ENCODE data around the gene VAMP2.

Gene VAMP2

DNA sequence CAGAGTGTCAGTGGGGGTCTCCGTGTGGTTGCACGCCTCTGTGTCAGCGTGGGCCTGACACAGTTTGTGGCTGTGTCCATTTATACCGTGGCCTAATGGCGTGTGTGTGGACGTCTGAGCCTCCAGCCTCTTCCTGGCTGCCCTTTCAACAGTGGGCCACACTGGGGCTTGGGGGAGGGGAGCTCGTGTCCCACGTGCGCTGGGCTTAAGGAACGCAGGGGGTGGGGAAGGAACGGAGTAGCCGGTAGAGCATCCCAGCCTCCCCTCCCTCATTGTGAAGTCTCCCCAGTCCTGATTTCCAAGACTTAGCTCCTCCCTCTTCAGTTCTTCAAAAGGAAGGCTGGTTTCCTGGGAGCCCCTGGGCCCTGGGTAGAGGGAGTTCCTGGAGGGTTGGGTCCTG lies 29.3 kb downstream of the VAMP2 start:
- TF ChIP-seq, protein P1, sequence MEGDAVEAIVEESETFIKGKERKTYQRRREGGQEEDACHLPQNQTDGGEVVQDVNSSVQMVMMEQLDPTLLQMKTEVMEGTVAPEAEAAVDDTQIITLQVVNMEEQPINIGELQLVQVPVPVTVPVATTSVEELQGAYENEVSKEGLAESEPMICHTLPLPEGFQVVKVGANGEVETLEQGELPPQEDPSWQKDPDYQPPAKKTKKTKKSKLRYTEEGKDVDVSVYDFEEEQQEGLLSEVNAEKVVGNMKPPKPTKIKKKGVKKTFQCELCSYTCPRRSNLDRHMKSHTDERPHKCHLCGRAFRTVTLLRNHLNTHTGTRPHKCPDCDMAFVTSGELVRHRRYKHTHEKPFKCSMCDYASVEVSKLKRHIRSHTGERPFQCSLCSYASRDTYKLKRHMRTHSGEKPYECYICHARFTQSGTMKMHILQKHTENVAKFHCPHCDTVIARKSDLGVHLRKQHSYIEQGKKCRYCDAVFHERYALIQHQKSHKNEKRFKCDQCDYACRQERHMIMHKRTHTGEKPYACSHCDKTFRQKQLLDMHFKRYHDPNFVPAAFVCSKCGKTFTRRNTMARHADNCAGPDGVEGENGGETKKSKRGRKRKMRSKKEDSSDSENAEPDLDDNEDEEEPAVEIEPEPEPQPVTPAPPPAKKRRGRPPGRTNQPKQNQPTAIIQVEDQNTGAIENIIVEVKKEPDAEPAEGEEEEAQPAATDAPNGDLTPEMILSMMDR (IDR thresholded peaks at IDR 0.05; ENCODE audit: low read depth, low read length), result no peak
- no peak overlapping the region for H3K4me3 ChIP-seq (replicated peaks in 1 of 2; ENCODE audit: low read depth in 2 of 2, low read length in 2 of 2)
- no peak for DNase-seq (ENCODE audit: low read depth in 2 of 2)

DNA sequence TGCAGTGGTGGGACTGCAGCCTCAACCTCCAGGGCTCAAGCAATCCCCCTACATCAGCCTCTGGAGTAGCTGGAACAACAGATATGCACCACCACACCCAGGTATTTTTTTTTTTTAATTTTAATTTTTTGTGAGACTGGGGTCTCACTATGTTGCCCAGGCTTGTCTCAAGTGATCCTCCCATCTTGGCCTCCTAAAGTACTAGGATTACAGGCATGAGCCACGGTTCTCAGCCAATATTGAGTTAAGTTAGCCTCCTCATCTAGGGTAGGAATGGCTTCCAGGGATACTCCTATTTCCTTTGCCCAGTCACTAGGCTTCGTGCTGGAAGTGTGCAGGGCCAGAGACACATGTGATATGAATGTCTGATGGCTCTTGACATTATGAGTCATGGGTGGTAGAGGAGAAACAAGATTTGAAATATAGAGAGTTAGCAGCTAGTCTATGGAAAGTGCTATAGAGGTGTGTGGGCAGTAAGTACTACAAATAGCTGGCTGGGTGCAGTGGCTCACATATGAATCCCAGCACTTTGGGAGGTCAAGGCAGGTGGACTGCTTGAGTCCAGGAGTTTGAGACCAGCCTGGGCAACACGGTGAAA lies 30.8 kb downstream of the VAMP2 start:
- H3K4me3 ChIP-seq (replicated peaks in 1 of 2; ENCODE audit: low read depth in 2 of 2, low read length in 2 of 2), result no peak overlapping the region
- DNase-seq (ENCODE audit: low read depth in 2 of 2), result no peak
- TF ChIP-seq, protein P1 (IDR thresholded peaks at IDR 0.05; ENCODE audit: low read depth, low read length), result no peak

DNA sequence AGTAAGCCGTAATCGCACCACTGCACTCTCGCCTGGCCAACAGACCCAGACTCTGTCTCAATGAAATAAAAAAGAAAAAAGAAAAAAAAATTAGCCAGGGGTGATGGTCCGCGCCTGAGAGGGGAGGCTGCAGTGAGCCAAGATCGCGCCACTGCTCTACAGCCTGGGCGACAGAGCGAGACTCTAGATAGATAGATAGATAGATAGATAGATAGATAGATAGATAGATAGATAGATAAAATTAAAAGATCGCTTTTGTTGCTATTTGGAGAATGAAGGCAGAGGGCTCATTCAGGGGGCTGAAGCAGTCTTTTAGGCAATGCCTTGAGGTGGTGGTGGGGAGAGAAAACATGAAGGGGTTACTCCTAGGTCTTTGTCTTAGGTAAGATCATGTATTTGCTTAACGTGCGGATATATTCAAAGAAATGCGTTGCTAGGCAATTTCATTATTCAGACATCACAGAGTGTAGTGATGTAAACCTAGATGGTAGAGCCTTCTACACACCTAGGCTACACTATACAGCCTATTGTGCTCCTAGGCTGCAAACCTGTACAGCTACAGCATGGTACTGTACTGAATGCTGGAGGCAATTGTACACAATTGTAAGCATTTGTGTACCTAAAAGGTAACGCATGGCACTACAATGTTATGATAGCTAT lies 34.5 kb downstream of the VAMP2 start:
- no peak for DNase-seq (ENCODE audit: low read depth in 2 of 2)
- H3K4me3 ChIP-seq (replicated peaks in 1 of 2; ENCODE audit: low read depth in 2 of 2, low read length in 2 of 2), result no peak overlapping the region
- TF ChIP-seq, protein P1 (IDR thresholded peaks at IDR 0.05; ENCODE audit: low read depth, low read length), result no peak

DNA sequence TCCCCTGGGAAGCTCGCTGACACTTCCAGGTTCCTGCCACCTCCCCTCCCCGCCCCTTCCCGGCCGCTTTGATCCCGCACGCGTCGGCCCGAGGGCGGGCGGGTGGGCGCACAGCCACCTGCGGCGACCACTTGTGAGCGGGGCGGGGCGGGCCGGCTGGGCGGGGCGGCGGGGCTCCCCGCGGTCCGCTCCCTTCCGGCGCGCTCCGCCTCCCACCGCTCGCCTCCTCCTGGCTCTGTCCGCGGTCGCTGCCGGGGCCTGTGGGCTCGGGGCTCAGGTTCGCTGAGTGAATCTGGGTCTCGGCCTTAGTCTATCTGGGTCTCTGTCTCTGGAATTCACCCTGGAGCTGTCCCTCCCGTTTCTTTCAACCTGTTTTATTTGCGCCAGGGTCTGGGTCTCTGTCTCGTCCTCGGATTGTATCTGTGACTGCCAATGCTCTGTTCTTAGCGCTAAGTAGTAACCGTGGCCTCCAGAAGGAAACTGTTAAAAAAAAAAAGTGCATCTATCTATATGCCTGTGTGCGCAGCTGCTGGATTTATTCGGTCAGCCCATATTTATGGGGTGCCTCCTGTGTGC lies 36.2 kb downstream of the VAMP2 start:
- TF ChIP-seq, protein P1 (IDR thresholded peaks at IDR 0.05; ENCODE audit: low read depth, low read length), result no peak
- peak; percentile 37 to 42 for DNase-seq (ENCODE audit: low read depth in 2 of 2)
- peak overlapping the region; percentile 67 to 68 for H3K4me3 ChIP-seq (replicated peaks in 1 of 2; ENCODE audit: low read depth in 2 of 2, low read length in 2 of 2)

DNA sequence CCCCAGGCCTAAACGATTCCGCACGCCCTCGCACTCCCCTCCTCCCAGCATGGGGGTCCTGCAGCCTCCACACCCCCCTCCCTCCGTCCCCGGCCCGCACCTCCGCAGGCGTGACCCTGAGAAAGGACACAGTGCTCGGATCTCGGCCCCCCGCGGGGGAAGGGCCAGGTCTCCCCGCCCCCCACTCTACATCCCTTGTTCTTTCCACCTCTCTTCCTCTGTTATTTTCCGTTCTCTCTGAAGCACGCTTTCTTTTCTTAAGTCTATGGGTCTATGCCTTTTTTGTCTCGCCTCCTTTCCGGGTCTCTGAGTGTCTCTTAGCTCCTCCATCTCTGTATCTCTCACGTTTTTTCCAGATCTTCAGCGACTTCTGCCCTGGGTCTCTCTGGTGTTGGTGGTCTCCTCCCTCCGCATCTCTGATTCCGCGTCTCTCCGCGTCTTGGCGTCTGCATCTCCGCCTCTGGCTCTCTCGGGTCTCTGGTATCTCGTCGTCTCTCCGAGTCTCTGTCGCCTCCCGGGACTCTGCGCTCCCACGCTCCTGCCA lies 36.7 kb downstream of the VAMP2 start:
- peak overlapping the region; percentile 67 to 68 for H3K4me3 ChIP-seq (replicated peaks in 1 of 2; ENCODE audit: low read depth in 2 of 2, low read length in 2 of 2)
- DNase-seq (ENCODE audit: low read depth in 2 of 2), result peak in 1 of 2 donors; percentile 33
- TF ChIP-seq, protein P1 (IDR thresholded peaks at IDR 0.05; ENCODE audit: low read depth, low read length), result no peak

DNA sequence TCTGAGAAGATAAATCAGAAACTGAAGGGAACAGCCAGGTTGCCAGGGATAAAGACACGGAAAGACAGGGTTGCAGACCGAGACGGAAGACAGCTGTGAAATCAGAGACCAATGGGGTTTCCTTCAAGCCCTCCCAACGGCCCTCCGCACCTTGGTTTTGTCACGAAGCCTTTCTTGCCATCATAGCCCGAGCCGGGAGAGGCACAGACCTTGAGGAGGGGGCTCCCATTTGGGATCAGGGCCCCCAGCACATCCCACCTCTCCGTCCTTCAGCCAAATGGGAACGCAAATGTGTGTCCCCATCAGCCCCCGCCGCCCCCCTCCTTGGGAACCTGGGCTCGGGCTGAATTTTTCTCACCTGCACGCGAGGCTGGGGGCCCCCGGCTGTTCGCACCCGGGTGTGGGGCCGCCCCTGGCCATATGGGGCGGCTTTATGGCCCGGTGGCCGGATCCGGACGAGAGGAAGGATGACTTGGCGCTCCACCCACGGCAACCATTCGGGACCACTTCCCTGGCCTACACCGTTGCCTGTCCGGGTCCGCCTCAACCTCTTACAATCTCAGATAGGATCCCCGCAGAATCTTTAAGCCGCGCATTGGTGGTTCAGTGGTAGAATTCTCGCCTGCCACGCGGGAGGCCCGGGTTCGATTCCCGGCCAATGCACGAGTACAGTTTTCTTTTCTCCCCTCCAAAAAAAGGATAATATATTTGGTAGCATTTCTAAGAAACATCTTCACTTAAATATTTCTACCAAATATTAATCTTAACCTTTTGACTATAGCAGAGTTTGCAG lies 37.4 kb downstream of the VAMP2 start:
- TF ChIP-seq, protein P1 (IDR thresholded peaks at IDR 0.05; ENCODE audit: low read depth, low read length), result no peak
- peak; percentile 69 to 78 for DNase-seq (ENCODE audit: low read depth in 2 of 2)
- H3K4me3 ChIP-seq (replicated peaks in 1 of 2; ENCODE audit: low read depth in 2 of 2, low read length in 2 of 2), result peak overlapping the region; percentile 67 to 68
